IMR-90 (cell line): ENCODE measurements around the gene NPM1. TPM values are rescaled to one million over a fixed set of nuclear protein-coding genes. Genes with fewer than 3 reads are reported as not detected.

ENCODE experiments used
- ATAC-seq: fragments of 200-7000 bp; cut with Tn5 transposase; 2 replicates; pipeline ENCODE4 v1.9.1; 2020; ENCODE audit warnings: low read depth, mild to moderate bottlenecking, moderate library complexity
- BruUV-seq: library from RNA; stranded (reverse); fragments of 400-500 nt; replicated peaks from 2 replicates; lab custom pipeline; 2021; lab: Mats Ljungman, UMichigan
- CTCF ChIA-PET: fragments of 300-600 bp; formaldehyde crosslinking; extraction: SDS; loops from one replicate; lab custom pipeline; 2021; ENCODE audit warnings: antibody characterized with exemption; lab: Yijun Ruan, JAX
- POLR2A ChIA-PET: fragments of 300-600 bp; sonication (Branson Sonifier 250); formaldehyde crosslinking; loops from one replicate; lab custom pipeline; 2022; ENCODE audit warnings: antibody characterized with exemption; ENCODE audit not compliant: unreplicated experiment; lab: Charles Lee
- DNase-seq: peaks from one replicate; pipeline ENCODE4 v3.0.0; 2013
- H2AFZ ChIP-seq: replicated peaks from 2 replicates; pipeline ENCODE3; 2013; ENCODE audit warnings: low read length, mild to moderate bottlenecking; ENCODE audit not compliant: poor library complexity
- H2AK5ac ChIP-seq: 2 replicates; pipeline ENCODE4 v1.6.1; 2013; ENCODE audit warnings: low read depth, low read length, inconsistent platforms
- H2AK9ac ChIP-seq: replicated peaks from 2 replicates; pipeline ENCODE3; 2013; ENCODE audit warnings: mild to moderate bottlenecking, low read depth, low read length, moderate library complexity; ENCODE audit not compliant: poor library complexity
- H2BK120ac ChIP-seq: 2 replicates; pipeline ENCODE4 v1.6.1; 2013; ENCODE audit warnings: low read depth, low read length, inconsistent platforms
- H2BK15ac ChIP-seq: 3 replicates; pipeline ENCODE4 v1.6.1; 2013; ENCODE audit warnings: low read depth, low read length, inconsistent platforms
- H2BK20ac ChIP-seq: 2 replicates; pipeline ENCODE4 v1.6.1; 2013; ENCODE audit warnings: low read depth, mild to moderate bottlenecking, inconsistent platforms, low read length, moderate library complexity
- H2BK5ac ChIP-seq: 2 replicates; pipeline ENCODE4 v1.6.1; 2013; ENCODE audit warnings: mild to moderate bottlenecking, low read depth, low read length, inconsistent platforms; ENCODE audit not compliant: poor library complexity, severe bottlenecking
- H3K14ac ChIP-seq: replicated peaks from 2 replicates; pipeline ENCODE4 v1.6.1; 2013; ENCODE audit warnings: low read depth, low read length, inconsistent platforms
- H3K18ac ChIP-seq: 2 replicates; pipeline ENCODE4 v1.6.1; 2013; ENCODE audit warnings: low read depth, low read length, control low read depth
- H3K23ac ChIP-seq: 2 replicates; pipeline ENCODE4 v1.6.1; 2013; ENCODE audit warnings: low read depth, low read length, inconsistent platforms
- H3K27ac ChIP-seq: 2 replicates; pipeline ENCODE4 v1.5.1; 2013; ENCODE audit warnings: mild to moderate bottlenecking, control low read depth, low read length; ENCODE audit not compliant: insufficient read depth
- H3K27me3 ChIP-seq: 2 replicates; pipeline ENCODE4 v1.6.1; 2013; ENCODE audit warnings: low read length; ENCODE audit not compliant: control insufficient read depth, insufficient read depth
- H3K36me3 ChIP-seq: 2 replicates; pipeline ENCODE4 v1.6.1; 2013; ENCODE audit warnings: low read length, mixed read lengths; ENCODE audit not compliant: control insufficient read depth, insufficient read depth
- H3K4ac ChIP-seq: 2 replicates; pipeline ENCODE4 v1.6.1; 2013; ENCODE audit warnings: low read depth, low read length, inconsistent platforms
- H3K4me1 ChIP-seq: 2 replicates; pipeline ENCODE4 v1.6.1; 2013; ENCODE audit warnings: low read length, mixed read lengths; ENCODE audit not compliant: control insufficient read depth, insufficient read depth
- H3K4me2 ChIP-seq: 2 replicates; pipeline ENCODE4 v1.6.1; 2013; ENCODE audit warnings: low read depth, mild to moderate bottlenecking, control low read depth, low read length, moderate library complexity
- H3K4me3 ChIP-seq: 2 replicates; pipeline ENCODE4 v1.5.1; 2013; ENCODE audit warnings: low read depth, mild to moderate bottlenecking, control low read depth, low read length, moderate library complexity; ENCODE audit not compliant: insufficient read depth
- H3K56ac ChIP-seq: 2 replicates; pipeline ENCODE4 v1.6.1; 2013; ENCODE audit warnings: low read length, inconsistent platforms; ENCODE audit not compliant: insufficient read depth; ENCODE audit errors: extremely low read depth
- H3K79me1 ChIP-seq, 2 experiments: 2 replicates each; pipeline ENCODE4 v1.6.1; 2013; ENCODE audit warnings: low read length in 2 of 2, inconsistent platforms in 1 of 2, low read depth in 1 of 2
- H3K9ac ChIP-seq: 2 replicates; pipeline ENCODE4 v1.6.1; 2013; ENCODE audit warnings: low read depth, low read length, control low read depth
- H3K9me1 ChIP-seq: 2 replicates; pipeline ENCODE4 v1.6.1; 2013; ENCODE audit warnings: low read length, inconsistent platforms; ENCODE audit not compliant: insufficient read depth
- H3K9me3 ChIP-seq: 2 replicates; pipeline ENCODE4 v1.6.1; 2013; ENCODE audit warnings: low read length; ENCODE audit not compliant: control insufficient read depth, insufficient read depth
- H4K20me1 ChIP-seq: 2 replicates; pipeline ENCODE4 v1.6.1; 2013; ENCODE audit warnings: low read length, inconsistent platforms; ENCODE audit not compliant: insufficient read depth
- H4K5ac ChIP-seq: 2 replicates; pipeline ENCODE4 v1.6.1; 2013; ENCODE audit warnings: mild to moderate bottlenecking, low read depth, low read length, control low read depth
- H4K8ac ChIP-seq, 2 experiments: 2 replicates each; pipeline ENCODE4 v1.6.1; 2013; ENCODE audit warnings: low read depth in 2 of 2, low read length in 2 of 2, control low read depth in 1 of 2, inconsistent platforms in 1 of 2
- H4K91ac ChIP-seq: 2 replicates; pipeline ENCODE4 v1.6.1; 2013; ENCODE audit warnings: low read depth, low read length, inconsistent platforms; ENCODE audit not compliant: insufficient read depth
- BHLHE40 ChIP-seq: fragments of 150-350 bp; IDR thresholded peaks from 2 replicates; pipeline ENCODE4 v1.6.1; 2016; ENCODE audit warnings: mild to moderate bottlenecking, low read depth, low read length
- CEBPB ChIP-seq: IDR thresholded peaks from 2 replicates; pipeline ENCODE4 v1.6.1; 2012; ENCODE audit warnings: low read depth, low read length, improper control_type of control experiment
- CHD1 ChIP-seq: IDR thresholded peaks from 2 replicates; pipeline ENCODE4 v1.6.1; 2012; ENCODE audit warnings: low read depth, low read length, improper control_type of control experiment
- ELK1 ChIP-seq: fragments of 150-350 bp; IDR thresholded peaks from 2 replicates; pipeline ENCODE4 v1.6.1; 2016; ENCODE audit warnings: low read depth, mild to moderate bottlenecking, low read length, moderate library complexity, borderline replicate concordance
- FOS ChIP-seq: fragments of 150-350 bp; IDR thresholded peaks from 2 replicates; pipeline ENCODE4 v1.6.1; 2016; ENCODE audit warnings: low read depth, low read length
- MAFK ChIP-seq: IDR thresholded peaks from 2 replicates; pipeline ENCODE4 v1.6.1; 2012; ENCODE audit warnings: low read depth, low read length, improper control_type of control experiment
- MAZ ChIP-seq: IDR thresholded peaks from 2 replicates; pipeline ENCODE4 v1.6.1; 2012; ENCODE audit warnings: low read depth, mild to moderate bottlenecking, low read length, improper control_type of control experiment, moderate library complexity, borderline replicate concordance
- MXI1 ChIP-seq: IDR thresholded peaks from 2 replicates; pipeline ENCODE4 v1.6.1; 2012; ENCODE audit warnings: low read depth, mild to moderate bottlenecking, low read length, moderate library complexity, borderline replicate concordance
- NFE2L2 ChIP-seq: fragments of 150-350 bp; IDR thresholded peaks from 2 replicates; pipeline ENCODE4 v1.6.1; 2016; ENCODE audit warnings: low read depth, mild to moderate bottlenecking, low read length
- RAD21 ChIP-seq: IDR thresholded peaks from 2 replicates; pipeline ENCODE4 v1.6.1; 2012; ENCODE audit warnings: low read length, improper control_type of control experiment
- RCOR1 ChIP-seq: IDR thresholded peaks from 2 replicates; pipeline ENCODE4 v1.6.1; 2012; ENCODE audit warnings: mild to moderate bottlenecking, low read length, improper control_type of control experiment; ENCODE audit not compliant: insufficient replicate concordance
- RFX5 ChIP-seq: IDR thresholded peaks from 2 replicates; pipeline ENCODE4 v1.8.0; 2012; ENCODE audit warnings: low read depth, mild to moderate bottlenecking, low read length, moderate library complexity
- SMC3 ChIP-seq: fragments of 150-350 bp; IDR thresholded peaks from 2 replicates; pipeline ENCODE4 v1.6.1; 2016; ENCODE audit warnings: low read depth, mild to moderate bottlenecking, antibody characterized with exemption, low read length, moderate library complexity
- USF2 ChIP-seq: fragments of 150-350 bp; IDR thresholded peaks from 2 replicates; pipeline ENCODE4 v1.6.1; 2017; ENCODE audit warnings: mild to moderate bottlenecking, antibody characterized with exemption, low read length, low read depth
- WGBS, 2 experiments: methylation state at CpG; one replicate each; pipeline versions ENCODE4 v1.1.5 to v1.1.7; 2013; ENCODE audit warnings: missing lambda C conversion rate in 2 of 2; ENCODE audit not compliant: insufficient read length in 1 of 2; ENCODE audit errors: extremely low coverage in 2 of 2; 5-methylcytosine and 5-hydroxymethylcytosine counted together
- dilution Hi-C: fragments of 300-500 bp; cut with HindIII; formaldehyde crosslinking; loops from one replicate; pipeline ENCODE4 v1.14.3; 2018; ENCODE audit warnings: low sequenced_read_pairs; ENCODE audit not compliant: unreplicated experiment
- in situ Hi-C: fragments of 300-500 bp; cut with MboI; formaldehyde crosslinking; loops from 3 replicates; pipeline ENCODE4 v1.14.3; 2019; ENCODE audit warnings: low sequenced_read_pairs, inconsistent platforms, mixed read lengths
- intact Hi-C: fragments of 100-400 bp; cut with micrococcal nuclease; formaldehyde crosslinking; loops from 2 replicates; pipeline ENCODE4 v1.10.0; 2022
- polyA plus RNA-seq, 3 experiments: library from polyadenylated mRNA; depleted of rRNA; stranded (reverse); fragments of >200 nt; gene quantifications; 2 replicates each; pipeline ENCODE4 v1.2.3, GENCODE V29; 2012; ENCODE audit warnings: low replicate concordance in 1 of 3
- total RNA-seq: library from RNA; depleted of rRNA; stranded (reverse); fragments of >200 nt; gene quantifications from 2 replicates; pipeline ENCODE4 v1.2.3, GENCODE V29; 2012

The NPM1 gene
- total and polyA plus RNA-seq, 2 of the 4 experiments (the other 2 are of a cell fraction) = 856 to 929 TPM

- no peak overlapping the region for H3K4me2 ChIP-seq
- no peaks in the 10 kb centered on the region for H3K9me3 ChIP-seq
- H4K5ac ChIP-seq = no peak overlapping the region
- H3K4ac ChIP-seq = no peak overlapping the region
- H2BK120ac ChIP-seq = no peak overlapping the region
- H3K9me1 ChIP-seq = no peaks in the 10 kb centered on the region
- H3K56ac ChIP-seq = no peak overlapping the region
- H3K79me1 ChIP-seq = no peaks in the 10 kb centered on the region
- CTCF ChIA-PET = no interaction called here
- no peak overlapping the region for H2BK20ac ChIP-seq
- peaks cover 4% of the 10 kb centered on the region for H3K27me3 ChIP-seq
- H4K91ac ChIP-seq = no peak overlapping the region
- no peak overlapping the region for H4K8ac ChIP-seq
- no peak overlapping the region for H3K9ac ChIP-seq
- ATAC-seq (peak; percentile 77), DNase-seq (peak; percentile 50)
- no peak overlapping the region for H2AFZ ChIP-seq
- no peak overlapping the region for H3K27ac ChIP-seq
- no peak overlapping the region for H3K18ac ChIP-seq
- no peak overlapping the region for H3K14ac ChIP-seq
- H4K20me1 ChIP-seq = no peaks in the 10 kb centered on the region
- intact Hi-C loops (no loop called here), dilution Hi-C loops (no loop called here), in situ Hi-C loops (no loop called here)
- H3K23ac ChIP-seq = no peak overlapping the region
- no TSS peak for BruUV-seq
- no peaks in the 10 kb centered on the region for H3K36me3 ChIP-seq
- no peak overlapping the region for H2BK15ac ChIP-seq
- no peak overlapping the region for H2BK5ac ChIP-seq
- no peak overlapping the region for H2AK5ac ChIP-seq
- POLR2A ChIA-PET = interaction anchor here (0.6 to 0.7 kb wide), 4 partner anchors 19 to 1483 kb away, joined by 3 to 14 read pairs (median 4); no protein-coding TSS in a partner anchor
- no peak overlapping the region for H3K4me3 ChIP-seq
- no peaks in the 10 kb centered on the region for H3K4me1 ChIP-seq
- 92% methylated on average over 6 of the region's 16 CpGs; no CpG with 5 or more reads in 1 of the 2 experiments for WGBS, 2 experiments
- H2AK9ac ChIP-seq = no peak overlapping the region
- TF ChIP-seq BHLHE40 = no peak
- no peak for TF ChIP-seq MXI1
- no peak for TF ChIP-seq MAZ
- no peak for TF ChIP-seq MAFK
- TF ChIP-seq CEBPB = no peak; the same call in 1 of the 2 replicates
- TF ChIP-seq FOS = no peak
- no peak for TF ChIP-seq USF2
- no peak for TF ChIP-seq NFE2L2
- no peak for TF ChIP-seq RAD21
- TF ChIP-seq SMC3 = no peak
- TF ChIP-seq CHD1 = no peak
- no peak for TF ChIP-seq ELK1
- no peak for TF ChIP-seq RCOR1
- no peak for TF ChIP-seq RFX5
Measured at GRCh38 chr5:171367424-171368370, 20.0 kb upstream of the NPM1 start.
